SK-N-SH treated with all-trans-retinoic acid at 6 μM for 48 hours (cell line): Measurements from ENCODE around the gene NSL1.

Source experiments
- ARNTL ChIP-seq: fragments of 450-650 bp; formaldehyde crosslinking; IDR thresholded peaks from 2 replicates; pipeline ENCODE4 v1.5.0; 2020; ENCODE audit warnings: low read depth, mild to moderate bottlenecking, moderate library complexity, borderline replicate concordance
- BACH2 ChIP-seq: fragments of 250-450 bp; sonication (Bioruptor Pico); IDR thresholded peaks from 2 replicates; pipeline ENCODE4 v1.9.0; 2021; ENCODE audit warnings: mild to moderate bottlenecking, borderline replicate concordance
- ESRRG ChIP-seq: fragments of 250-450 bp; sonication (Bioruptor Pico); IDR thresholded peaks from 2 replicates; pipeline ENCODE4 v1.6.1; 2021; ENCODE audit warnings: mild to moderate bottlenecking
- PATZ1 ChIP-seq: fragments of 250-450 bp; sonication (Bioruptor Pico); IDR thresholded peaks from 2 replicates; pipeline ENCODE4 v1.8.0; 2020; ENCODE audit warnings: mild to moderate bottlenecking, moderate library complexity, borderline replicate concordance
- RARB ChIP-seq: fragments of 250-450 bp; sonication (Bioruptor Pico); IDR thresholded peaks from 2 replicates; pipeline ENCODE4 v1.8.0; 2021; ENCODE audit warnings: mild to moderate bottlenecking, moderate library complexity
- SNAI2 ChIP-seq: fragments of 250-450 bp; sonication (Bioruptor Pico); IDR thresholded peaks from 2 replicates; pipeline ENCODE4 v1.5.0; 2020; ENCODE audit warnings: mild to moderate bottlenecking, moderate library complexity
- TOX ChIP-seq: fragments of 250-450 bp; sonication (Bioruptor Pico); IDR thresholded peaks from 2 replicates; pipeline ENCODE4 v1.8.0; 2021; ENCODE audit warnings: mild to moderate bottlenecking, moderate library complexity, borderline replicate concordance
- ZFP30 ChIP-seq: fragments of 450-650 bp; formaldehyde crosslinking; IDR thresholded peaks from 2 replicates; pipeline ENCODE4 v1.5.0; 2022; ENCODE audit warnings: mild to moderate bottlenecking, moderate library complexity
- ZNF565 ChIP-seq: fragments of 450-650 bp; formaldehyde crosslinking; conservative IDR thresholded peaks from 2 replicates; pipeline ENCODE4 v1.5.0; 2020; ENCODE audit warnings: low read depth, mild to moderate bottlenecking, moderate library complexity

DNA sequence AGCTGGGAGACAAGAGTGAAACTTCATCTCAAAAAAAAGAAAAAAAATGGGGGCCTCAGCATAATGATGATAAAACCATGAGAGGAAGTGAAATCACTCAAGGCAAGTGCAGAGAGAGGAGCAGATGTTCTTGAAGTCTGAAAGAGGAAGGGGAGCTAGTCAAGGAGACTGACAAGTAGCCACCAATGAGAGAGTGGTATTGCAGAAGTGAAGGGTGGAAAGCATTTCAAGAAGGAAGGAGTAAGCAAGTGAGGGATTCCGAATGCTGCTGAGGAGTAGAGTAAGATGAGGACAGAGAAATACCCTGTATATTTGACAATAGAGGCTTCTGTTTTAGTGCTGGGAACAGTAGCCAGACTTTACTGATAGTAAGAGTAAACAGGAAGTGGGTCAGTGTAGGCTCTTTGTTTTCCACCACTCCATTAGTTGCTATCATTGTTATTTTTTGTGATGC is 3.0 kb upstream of the NSL1 start:
- no peak for TF ChIP-seq TOX
- TF ChIP-seq BACH2 = no peak
- TF ChIP-seq ZFP30 = no peak
- no peak for TF ChIP-seq RARB (CRISPR knock-in tag)
- no peak for TF ChIP-seq ARNTL (CRISPR knock-in tag)
- TF ChIP-seq ESRRG (CRISPR knock-in tag) = no peak
- no peak for TF ChIP-seq ZNF565
- TF ChIP-seq PATZ1 (CRISPR knock-in tag) = no peak
- no peak for TF ChIP-seq SNAI2 (CRISPR knock-in tag)
